ENCODE data around the gene IGF2BP3.
"Not testable (repeated sequence)": the region's sequence is repeated elsewhere in the genome, so short reads cannot be mapped to it uniquely, and the experiment has no call there.

IGF2BP3 gene

GRCh38 chr7:23470330-23471105 lies at the start of gene IGF2BP3:
TSS of gene IGF2BP3 (minus strand) at chr7:23470491. CDS start at chr7:23470110, 381 bp downstream.
- Mint-ChIP-seq H3K27me3 (ENCODE audit: low read depth) (no peaks in the 10 kb centered on the region), H3K36me3 (ENCODE audit: low read depth) (peaks cover 2% of the 10 kb centered on the region), H3K4me1 (peaks cover 37% of the 10 kb centered on the region), H3K27ac (peak within 1 kb of the TSS; percentile 95 to 99 (median 96)), H3K4me3 (peak within 1 kb of the TSS; percentile 88 to 95 (median 94)), H3K9me3 (no peaks in the 10 kb centered on the region)
- TF ChIP-seq CTCF (IDR thresholded peaks at IDR 0.05; ENCODE audit: unreplicated experiment in 3 of 3): no peak

- no peak for TF ChIP-seq CTCF (IDR thresholded peaks at IDR 0.05; ENCODE audit: unreplicated experiment in 3 of 3)
- H3K9me3 Mint-ChIP-seq: no peaks in the 10 kb centered on the region
- no peak overlapping the region for H3K27ac Mint-ChIP-seq
- no peaks in the 10 kb centered on the region for H3K4me1 Mint-ChIP-seq
- H3K27me3 Mint-ChIP-seq (ENCODE audit: low read depth): no peaks in the 10 kb centered on the region
- peaks cover 94% of the 10 kb centered on the region for H3K36me3 Mint-ChIP-seq (ENCODE audit: low read depth)
- no peak overlapping the region for H3K4me3 Mint-ChIP-seq
These were observed 44.5 kb upstream of the IGF2BP3 start for GRCh38 chr7:23514755-23515154.

GRCh38 chr7:23513746-23514145 lies 43.5 kb upstream of the IGF2BP3 start:
- H3K27me3 Mint-ChIP-seq (ENCODE audit: low read depth); H3K4me1 Mint-ChIP-seq; H3K27ac Mint-ChIP-seq; H3K9me3 Mint-ChIP-seq; H3K4me3 Mint-ChIP-seq: not testable (repeated sequence)
- peaks cover 93% of the 10 kb centered on the region for H3K36me3 Mint-ChIP-seq (ENCODE audit: low read depth)

- TF ChIP-seq CTCF (IDR thresholded peaks at IDR 0.05; ENCODE audit: unreplicated experiment in 3 of 3): no peak
- no peaks in the 10 kb centered on the region for H3K4me1 Mint-ChIP-seq
- H3K27me3 Mint-ChIP-seq (ENCODE audit: low read depth): no peaks in the 10 kb centered on the region
These were observed 23.7 kb upstream of the IGF2BP3 start for GRCh38 chr7:23494009-23494408.

GRCh38 chr7:23491502-23491901 lies 21.2 kb upstream of the IGF2BP3 start:
- no peaks in the 10 kb centered on the region for H3K27me3 Mint-ChIP-seq (ENCODE audit: low read depth)
- no peak for TF ChIP-seq CTCF (IDR thresholded peaks at IDR 0.05; ENCODE audit: unreplicated experiment in 3 of 3)

More at GRCh38 chr7:23494009-23494408, 23.7 kb upstream of the IGF2BP3 start:
- Mint-ChIP-seq H3K4me3 (no peak overlapping the region), H3K27ac (no peak overlapping the region), H3K9me3 (no peaks in the 10 kb centered on the region), H3K36me3 (ENCODE audit: low read depth) (peaks cover 25% of the 10 kb centered on the region)

GRCh38 chr7:23490357-23491135 lies 20.3 kb upstream of the IGF2BP3 start:
- no peaks in the 10 kb centered on the region for H3K4me1 Mint-ChIP-seq
- H3K27me3 Mint-ChIP-seq (ENCODE audit: low read depth): no peaks in the 10 kb centered on the region
- peaks cover 13% of the 10 kb centered on the region for H3K36me3 Mint-ChIP-seq (ENCODE audit: low read depth)
- no peaks in the 10 kb centered on the region for H3K9me3 Mint-ChIP-seq
- no peak overlapping the region for H3K4me3 Mint-ChIP-seq
- H3K27ac Mint-ChIP-seq: peak overlapping the region in 1 of 3 experiments; percentile 48
- no peak for TF ChIP-seq CTCF (IDR thresholded peaks at IDR 0.05; ENCODE audit: unreplicated experiment in 3 of 3)

More at GRCh38 chr7:23491502-23491901, 21.2 kb upstream of the IGF2BP3 start:
- H3K4me1 Mint-ChIP-seq: no peaks in the 10 kb centered on the region
- H3K4me3 Mint-ChIP-seq: no peak overlapping the region
- H3K36me3 Mint-ChIP-seq (ENCODE audit: low read depth): peaks cover 13% of the 10 kb centered on the region
- peak overlapping the region in 1 of 3 experiments; percentile 33 for H3K27ac Mint-ChIP-seq
- H3K9me3 Mint-ChIP-seq: no peaks in the 10 kb centered on the region

- H3K4me1 Mint-ChIP-seq; H3K9me3 Mint-ChIP-seq; H3K27ac Mint-ChIP-seq; H3K27me3 Mint-ChIP-seq (ENCODE audit: low read depth); H3K36me3 Mint-ChIP-seq (ENCODE audit: low read depth); H3K4me3 Mint-ChIP-seq: not testable (repeated sequence)
These were observed 18.4 kb upstream of the IGF2BP3 start for GRCh38 chr7:23488714-23489113.

Data from nephron (organoid).